Activated CD8-positive, alpha-beta memory T cell treated with anti-CD3 and anti-CD28 coated beads, Interleukin-2, amount 50 U/mL, for 1 hour (primary cell): ENCODE measurements around the gene KIF3C.
"Not testable (repeated sequence)": the region's sequence is repeated elsewhere in the genome, so short reads cannot be mapped to it uniquely, and the experiment has no call there.

Experiments
- DNase-seq: peaks from one replicate; pipeline ENCODE4 v3.0.0-alpha.2; 2020; ENCODE audit errors: extremely low read depth

The KIF3C gene

DNA sequence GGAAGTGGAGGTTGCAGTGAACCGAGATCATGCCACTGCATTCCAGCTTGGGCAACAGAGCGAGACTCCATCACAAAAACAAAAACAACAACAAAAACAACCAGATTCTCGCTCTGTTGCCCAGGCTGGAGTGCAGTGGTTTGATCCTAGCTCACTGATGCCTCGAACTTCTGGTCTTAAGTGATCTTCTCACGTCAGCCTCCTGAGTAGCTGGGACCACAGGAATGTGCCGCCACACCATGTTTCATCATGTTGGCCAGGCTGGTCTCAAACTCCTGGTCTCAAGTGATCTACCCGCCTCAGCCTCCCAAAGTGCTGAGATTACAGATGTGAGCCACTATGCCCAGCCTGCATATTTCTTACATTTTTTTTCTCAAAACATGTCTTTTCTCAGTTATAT, 64.9 kb downstream of the KIF3C start:
- not testable (repeated sequence) for DNase-seq

- DNase-seq: peak; percentile 7
Measured at GRCh38 chr2:25915944-25916772, 66.1 kb downstream of the KIF3C start.

DNA sequence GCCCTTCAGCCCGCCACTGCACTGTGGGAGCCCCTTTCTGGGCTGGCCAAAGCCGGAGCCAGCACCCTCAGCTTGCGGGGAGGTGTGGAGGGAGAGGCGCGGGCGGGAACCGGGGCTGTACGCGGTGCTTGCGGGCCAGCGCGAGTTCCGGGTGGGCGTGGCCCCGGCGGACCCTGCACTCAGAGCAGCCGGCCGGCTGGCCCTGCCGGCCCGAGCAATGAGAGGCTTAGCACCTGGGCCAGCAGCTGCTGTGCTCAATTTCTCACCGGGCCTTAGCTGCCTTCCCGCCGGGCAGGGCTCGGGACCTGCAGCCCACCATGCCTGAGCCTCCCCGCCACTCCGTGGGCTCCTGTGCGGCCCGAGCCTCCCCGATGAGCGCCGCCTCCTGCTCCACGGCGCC, 66.9 kb downstream of the KIF3C start:
- DNase-seq: not testable (repeated sequence)

DNA sequence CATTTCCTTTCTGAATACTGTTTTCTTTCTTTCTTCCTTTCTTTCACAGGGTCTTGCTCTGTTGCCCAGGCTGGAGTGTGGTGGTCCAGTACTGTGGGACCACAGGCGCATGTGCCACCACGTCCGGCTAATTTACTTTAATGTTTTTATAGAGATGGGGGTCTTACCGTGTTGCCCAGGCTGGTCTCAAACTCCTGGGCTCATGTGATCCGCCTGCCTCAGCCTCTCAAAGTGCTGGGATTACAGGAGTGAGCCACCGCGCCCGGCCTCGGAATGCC, 68.7 kb downstream of the KIF3C start:
- not testable (repeated sequence) for DNase-seq

- no peak for DNase-seq
Measured at GRCh38 chr2:25912851-25913695, 69.2 kb downstream of the KIF3C start.

DNA sequence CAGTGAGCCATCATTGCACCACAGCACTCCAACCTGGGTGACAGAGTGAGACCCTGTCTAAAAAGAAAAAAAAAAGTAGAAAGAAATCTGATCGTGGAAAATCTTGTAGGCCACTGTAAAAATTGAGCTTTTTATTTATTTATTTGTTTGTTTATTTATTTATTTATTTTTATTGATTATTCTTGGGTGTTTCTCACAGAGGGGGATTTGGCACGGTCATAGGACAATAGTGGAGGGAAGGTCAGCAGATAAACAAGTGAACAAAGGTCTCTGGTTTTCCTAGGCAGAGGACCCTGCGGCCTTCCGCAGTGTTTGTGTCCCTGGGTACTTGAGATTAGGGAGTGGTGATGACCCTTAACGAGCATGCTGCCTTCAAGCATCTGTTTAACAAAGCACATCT, 72.7 kb downstream of the KIF3C start:
- DNase-seq: not testable (repeated sequence)

DNA sequence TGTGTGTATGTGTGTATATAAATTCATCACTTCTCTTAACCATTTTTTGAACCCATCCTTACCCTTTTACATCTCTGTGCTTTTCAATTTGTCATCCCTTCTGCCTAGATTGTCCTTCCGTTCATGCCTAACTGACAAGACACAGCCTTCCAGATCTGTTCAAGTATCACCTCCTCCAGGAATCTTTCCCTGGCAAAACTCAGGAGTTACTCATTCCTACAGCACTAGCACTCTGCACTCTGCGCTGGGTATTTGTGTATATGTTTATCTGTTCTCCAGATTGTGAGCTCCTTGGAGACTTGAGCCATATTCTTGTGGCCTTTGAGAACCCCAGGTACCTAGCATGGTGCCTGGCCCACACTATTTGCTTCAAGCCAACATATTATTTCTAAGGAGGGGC, 77.2 kb downstream of the KIF3C start:
- DNase-seq: no peak

- DNase-seq: no peak
Measured at GRCh38 chr2:25903216-25903776, 79.0 kb downstream of the KIF3C start.

- no peak for DNase-seq
Measured at GRCh38 chr2:25899404-25899970, 82.8 kb downstream of the KIF3C start.

DNA sequence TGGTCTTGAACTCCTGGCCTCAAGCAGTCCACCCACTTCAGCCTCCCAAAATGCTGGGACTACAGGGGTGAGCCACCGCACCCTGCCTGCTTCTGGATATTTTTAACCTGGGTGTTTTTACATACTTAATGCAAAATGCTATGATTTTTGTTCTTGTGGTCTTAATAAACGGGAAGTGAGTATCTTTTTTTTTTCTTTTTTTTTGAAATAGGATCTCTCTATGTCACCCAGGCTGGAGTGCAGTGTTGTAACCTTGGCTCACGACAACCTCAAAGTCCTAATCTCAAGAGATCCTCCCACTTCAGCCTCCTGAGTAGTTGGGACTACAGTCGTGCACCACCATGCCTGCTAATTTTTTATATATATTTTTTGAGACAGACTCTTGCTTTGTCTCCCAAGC, 84.8 kb downstream of the KIF3C start:
- DNase-seq: no peak

- DNase-seq: not testable (repeated sequence)
Measured at GRCh38 chr2:25896308-25896707, 86.0 kb downstream of the KIF3C start.

DNA sequence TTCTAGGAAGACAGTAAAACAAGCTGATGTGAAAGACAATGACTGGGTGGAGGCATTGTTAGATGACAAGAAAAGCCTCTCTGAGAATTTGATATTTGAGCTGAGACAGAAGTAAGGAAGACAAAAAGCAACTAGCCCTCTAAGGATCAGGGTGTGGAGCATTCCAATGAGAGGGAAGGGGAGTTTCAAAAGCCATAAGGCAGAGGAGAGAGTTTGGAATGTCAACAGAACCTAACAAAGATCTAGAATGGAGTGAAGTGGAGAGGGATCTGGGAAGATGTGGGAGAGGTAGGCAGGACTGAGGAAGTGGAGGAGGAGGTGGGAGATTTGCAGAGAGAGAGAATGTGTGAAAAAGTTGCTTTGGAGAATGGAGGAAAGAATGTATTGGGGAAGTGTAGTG, 86.7 kb downstream of the KIF3C start:
- no peak for DNase-seq

DNA sequence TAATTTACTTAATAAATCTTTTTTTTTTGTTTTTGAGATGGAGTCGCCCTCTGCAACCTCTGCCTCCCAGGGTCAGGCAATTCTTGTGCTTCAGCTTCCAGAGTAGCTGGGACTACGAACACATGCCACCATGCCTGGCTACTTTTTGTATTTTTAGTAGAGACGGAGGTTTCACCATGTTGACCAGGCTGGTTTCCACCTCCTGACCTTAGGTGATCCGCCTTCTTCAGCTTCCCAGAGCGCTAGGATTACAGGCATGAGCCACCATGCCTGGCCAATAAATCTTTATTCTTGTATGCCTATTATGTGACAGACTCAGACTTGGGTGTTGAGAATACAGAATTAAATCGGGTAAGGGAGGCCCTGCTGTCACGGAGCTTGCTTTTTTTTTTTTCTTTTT, 87.3 kb downstream of the KIF3C start:
- DNase-seq: no peak

DNA sequence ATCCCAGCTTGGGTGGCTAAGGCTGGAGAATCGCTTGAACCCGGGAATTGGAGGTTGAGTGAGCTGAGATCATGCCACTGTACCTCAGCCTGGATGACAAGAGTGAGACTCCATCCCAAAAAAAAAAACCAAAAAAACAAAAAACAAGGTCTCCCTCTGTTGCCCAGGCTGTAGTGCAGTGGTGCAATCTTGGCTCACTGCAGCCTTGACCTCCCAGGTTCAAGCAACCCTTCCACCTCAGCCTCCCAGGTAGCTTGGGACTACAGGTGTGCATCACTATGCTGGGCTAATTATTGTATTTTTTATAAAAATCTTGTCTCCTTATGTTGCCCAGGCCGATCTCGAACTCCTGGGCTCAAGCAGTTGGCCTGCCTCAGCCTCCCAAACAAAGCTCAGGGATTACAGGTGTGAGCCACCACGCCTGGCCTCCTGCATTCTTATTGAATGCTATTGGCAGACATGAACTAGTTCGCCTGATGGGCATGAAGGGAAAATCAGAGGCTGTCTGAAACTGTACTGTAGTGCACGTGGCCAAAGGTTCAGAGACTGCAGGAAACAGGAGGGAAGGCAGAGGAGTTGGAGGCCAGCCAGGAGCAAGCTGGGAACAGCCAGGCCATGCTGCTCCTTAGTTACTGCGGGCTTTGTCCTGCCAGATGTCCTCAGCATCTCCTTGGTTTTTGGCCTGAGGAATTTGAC, 88.0 kb downstream of the KIF3C start:
- DNase-seq: no peak

DNA sequence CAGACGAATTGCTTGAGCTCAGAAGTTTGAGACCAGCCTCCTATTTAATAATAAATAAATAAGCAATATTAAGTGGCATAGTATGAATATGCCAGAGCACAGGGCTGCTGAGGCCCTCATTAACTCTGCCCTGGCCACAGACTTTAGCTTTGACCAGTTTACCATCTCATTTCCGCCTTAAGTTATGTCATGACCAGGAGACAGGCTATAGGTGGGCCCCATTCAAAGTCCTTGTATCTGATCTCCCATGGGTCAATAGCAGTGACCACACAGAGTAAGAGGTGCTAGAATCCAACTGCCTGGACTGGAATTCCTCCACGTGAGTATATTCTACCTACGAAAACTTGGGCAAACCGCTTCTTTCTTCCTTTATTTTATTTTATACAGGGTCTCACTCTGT, 90.6 kb downstream of the KIF3C start:
- no peak for DNase-seq

DNA sequence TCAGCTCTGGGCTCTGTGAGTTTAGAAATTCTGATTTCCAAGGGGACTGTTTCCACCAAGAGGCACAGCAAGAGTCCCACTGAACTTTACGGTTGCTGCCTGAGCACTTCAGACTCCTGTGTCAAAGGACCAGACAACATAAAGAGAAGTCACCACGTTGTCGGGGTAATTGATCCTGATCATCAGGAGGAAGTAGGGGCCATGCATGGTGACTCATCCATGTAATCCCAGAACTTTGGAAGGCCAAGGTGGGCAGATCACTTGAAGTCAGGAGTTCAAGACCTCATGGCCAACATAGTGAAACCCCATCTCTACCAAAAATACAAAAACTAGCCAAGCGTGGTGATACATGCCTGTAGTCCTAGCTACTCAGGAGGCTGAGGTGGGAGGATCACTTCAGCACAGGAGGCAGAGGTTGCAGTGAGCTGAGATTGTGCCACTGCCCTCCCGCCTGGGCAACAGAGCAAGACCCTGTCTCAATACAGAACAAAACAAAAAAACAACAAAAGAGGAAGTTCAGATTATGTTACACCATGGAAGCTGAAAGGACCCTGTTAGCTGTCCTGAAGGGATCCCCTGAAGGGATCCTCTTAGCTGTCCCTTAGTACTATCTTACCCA, 94.6 kb downstream of the KIF3C start:
- DNase-seq: no peak

GRCh38 chr2:25885933-25886332, 96.4 kb downstream of the KIF3C start:
- no peak for DNase-seq

DNA sequence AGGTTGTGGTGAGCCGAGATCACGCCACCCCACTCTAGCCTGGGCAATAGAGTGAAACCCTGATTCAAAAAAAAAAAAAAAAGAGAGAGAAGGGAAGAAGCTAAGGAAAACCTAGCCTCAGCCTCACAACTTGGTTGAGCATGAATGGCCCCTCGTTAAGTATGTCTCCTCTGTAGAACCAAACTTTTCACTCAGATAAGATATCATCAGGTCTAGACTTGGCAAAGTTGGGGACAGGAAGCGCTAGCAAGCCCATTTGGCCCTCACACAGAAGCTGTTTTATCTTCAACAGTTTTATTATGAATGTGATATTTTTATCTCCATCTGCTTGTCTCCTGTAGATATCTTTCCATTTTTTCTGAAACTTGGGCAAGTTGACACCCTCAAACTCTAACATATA, 100.5 kb downstream of the KIF3C start:
- DNase-seq: no peak

- DNase-seq: no peak
Measured at GRCh38 chr2:25879133-25879730, 103.1 kb downstream of the KIF3C start.

GRCh38 chr2:25878361-25879132, 103.8 kb downstream of the KIF3C start, which contains the start of gene ASXL2:
Gene ASXL2 (minus strand): TSS chr2:25878487. CDS start chr2:25878222, 265 bp downstream.
- DNase-seq: peak; percentile 86
